Cerebellar nuclear complex (tissue), 1 donor: Measurements from ENCODE around the gene ATP2C2.
"Not testable (repeated sequence)": the region's sequence is repeated elsewhere in the genome, so short reads cannot be mapped to it uniquely, and the experiment has no call there.

Experiments
- DNase-seq, 2 experiments: peaks; one replicate each; lab custom pipeline; 2025; lab: John Stamatoyannopoulos, UW

The ATP2C2 gene

GRCh38 chr16:84367750-84368307 lies 509 bp upstream of the ATP2C2 start:
- DNase-seq: no peak

- DNase-seq: no peak
Measured at GRCh38 chr16:84369105-84369504, 767 bp downstream of the ATP2C2 start.

GRCh38 chr16:84369938-84370627 lies 1.7 kb downstream of the ATP2C2 start:
- no peak for DNase-seq

- DNase-seq: no peak
Measured at GRCh38 chr16:84370723-84371552, 2.6 kb downstream of the ATP2C2 start.

- DNase-seq: no peak
Measured at GRCh38 chr16:84371553-84371865, 3.2 kb downstream of the ATP2C2 start.

GRCh38 chr16:84373907-84374489 lies 5.7 kb downstream of the ATP2C2 start:
- no peak for DNase-seq

- no peak for DNase-seq
Measured at GRCh38 chr16:84378099-84378498, 9.8 kb downstream of the ATP2C2 start.

GRCh38 chr16:84378567-84378966 lies 10.2 kb downstream of the ATP2C2 start:
- no peak for DNase-seq

- DNase-seq: no peak
Measured at GRCh38 chr16:84379008-84379708, 10.8 kb downstream of the ATP2C2 start.

- DNase-seq: no peak
Measured at GRCh38 chr16:84379709-84380362, 11.5 kb downstream of the ATP2C2 start.

- DNase-seq: no peak
Measured at GRCh38 chr16:84380405-84380804, 12.1 kb downstream of the ATP2C2 start.

- no peak for DNase-seq
Measured at GRCh38 chr16:84382396-84382795, 14.1 kb downstream of the ATP2C2 start.

GRCh38 chr16:84383106-84383505 lies 14.8 kb downstream of the ATP2C2 start:
- DNase-seq: no peak

GRCh38 chr16:84386047-84386446 lies 17.7 kb downstream of the ATP2C2 start:
- DNase-seq: no peak

GRCh38 chr16:84387021-84387420 lies 18.7 kb downstream of the ATP2C2 start:
- DNase-seq: no peak

GRCh38 chr16:84390131-84390785 lies 21.9 kb downstream of the ATP2C2 start:
- DNase-seq: no peak

GRCh38 chr16:84391151-84392030 lies 23.1 kb downstream of the ATP2C2 start:
- no peak for DNase-seq

GRCh38 chr16:84392031-84392360 lies 23.7 kb downstream of the ATP2C2 start:
- DNase-seq: no peak

- DNase-seq: not testable (repeated sequence)
Measured at GRCh38 chr16:84396082-84396481, 27.7 kb downstream of the ATP2C2 start.

GRCh38 chr16:84396537-84397008 lies 28.2 kb downstream of the ATP2C2 start:
- DNase-seq: no peak
